Measurements from ENCODE around the gene RUFY1. TPM values are rescaled to one million over a fixed set of nuclear protein-coding genes. Genes with fewer than 3 reads are reported as not detected.
A peak's percentile ranks its signal among the peaks of the same experiment; 100 is the strongest.

The RUFY1 gene
- total and polyA plus RNA-seq, 9 of the 15 experiments (the other 6 are each of a cell fraction or from before 2014, with no cell fraction given) = 5.0 to 41.7 (median 29.6) TPM

DNA sequence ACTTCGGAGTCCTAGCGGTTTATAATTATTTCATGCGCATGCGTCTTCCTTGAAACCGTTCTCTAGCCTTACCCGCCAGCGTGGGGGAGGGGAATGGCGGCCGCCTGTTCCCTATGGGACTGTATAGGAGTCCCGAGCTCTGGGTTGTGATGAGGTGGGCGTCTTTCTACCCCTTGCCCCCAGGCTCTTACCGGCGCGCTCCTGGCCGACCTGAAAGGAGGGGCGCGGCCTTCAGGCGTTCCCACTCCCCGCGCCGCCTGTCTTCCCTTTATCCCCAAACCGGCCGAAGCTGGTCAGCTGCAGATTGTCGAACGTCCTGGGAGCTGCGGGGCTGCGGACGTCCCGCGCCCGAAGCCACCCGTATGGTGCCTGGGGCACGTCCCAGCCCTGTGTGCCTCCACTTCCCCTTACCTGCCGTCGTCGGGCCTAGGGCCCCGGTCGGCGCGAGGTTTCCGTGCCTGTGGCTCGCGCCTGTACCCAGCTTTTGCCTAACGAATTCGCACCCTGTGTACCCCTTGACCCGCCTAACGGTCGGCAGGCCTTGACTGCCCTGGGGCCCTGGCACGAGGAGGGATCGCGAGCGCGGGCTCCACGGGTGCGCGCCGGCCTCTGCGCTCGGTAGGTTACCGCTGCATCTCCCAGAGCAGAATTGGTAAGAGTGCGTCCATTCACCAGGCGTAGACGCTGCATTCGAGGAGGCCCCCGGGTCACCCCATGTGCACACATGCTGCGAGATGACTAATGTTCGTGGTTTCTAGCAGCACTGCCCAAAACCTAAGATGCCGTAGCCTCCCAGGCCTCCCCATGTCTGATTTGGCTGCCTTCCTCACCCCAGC lies 73.8 kb downstream of the RUFY1 start (continued):
- TF ChIP-seq, protein P1, sequence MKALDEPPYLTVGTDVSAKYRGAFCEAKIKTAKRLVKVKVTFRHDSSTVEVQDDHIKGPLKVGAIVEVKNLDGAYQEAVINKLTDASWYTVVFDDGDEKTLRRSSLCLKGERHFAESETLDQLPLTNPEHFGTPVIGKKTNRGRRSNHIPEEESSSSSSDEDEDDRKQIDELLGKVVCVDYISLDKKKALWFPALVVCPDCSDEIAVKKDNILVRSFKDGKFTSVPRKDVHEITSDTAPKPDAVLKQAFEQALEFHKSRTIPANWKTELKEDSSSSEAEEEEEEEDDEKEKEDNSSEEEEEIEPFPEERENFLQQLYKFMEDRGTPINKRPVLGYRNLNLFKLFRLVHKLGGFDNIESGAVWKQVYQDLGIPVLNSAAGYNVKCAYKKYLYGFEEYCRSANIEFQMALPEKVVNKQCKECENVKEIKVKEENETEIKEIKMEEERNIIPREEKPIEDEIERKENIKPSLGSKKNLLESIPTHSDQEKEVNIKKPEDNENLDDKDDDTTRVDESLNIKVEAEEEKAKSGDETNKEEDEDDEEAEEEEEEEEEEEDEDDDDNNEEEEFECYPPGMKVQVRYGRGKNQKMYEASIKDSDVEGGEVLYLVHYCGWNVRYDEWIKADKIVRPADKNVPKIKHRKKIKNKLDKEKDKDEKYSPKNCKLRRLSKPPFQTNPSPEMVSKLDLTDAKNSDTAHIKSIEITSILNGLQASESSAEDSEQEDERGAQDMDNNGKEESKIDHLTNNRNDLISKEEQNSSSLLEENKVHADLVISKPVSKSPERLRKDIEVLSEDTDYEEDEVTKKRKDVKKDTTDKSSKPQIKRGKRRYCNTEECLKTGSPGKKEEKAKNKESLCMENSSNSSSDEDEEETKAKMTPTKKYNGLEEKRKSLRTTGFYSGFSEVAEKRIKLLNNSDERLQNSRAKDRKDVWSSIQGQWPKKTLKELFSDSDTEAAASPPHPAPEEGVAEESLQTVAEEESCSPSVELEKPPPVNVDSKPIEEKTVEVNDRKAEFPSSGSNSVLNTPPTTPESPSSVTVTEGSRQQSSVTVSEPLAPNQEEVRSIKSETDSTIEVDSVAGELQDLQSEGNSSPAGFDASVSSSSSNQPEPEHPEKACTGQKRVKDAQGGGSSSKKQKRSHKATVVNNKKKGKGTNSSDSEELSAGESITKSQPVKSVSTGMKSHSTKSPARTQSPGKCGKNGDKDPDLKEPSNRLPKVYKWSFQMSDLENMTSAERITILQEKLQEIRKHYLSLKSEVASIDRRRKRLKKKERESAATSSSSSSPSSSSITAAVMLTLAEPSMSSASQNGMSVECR (CRISPR knock-in tag; IDR thresholded peaks at IDR 0.05) = peak; percentile 35; the same call in 1 of the 2 replicates
- TF ChIP-seq RBBP5 (IDR thresholded peaks at IDR 0.05; ENCODE audit: borderline replicate concordance, insufficient read depth, low read length, poor library complexity, severe bottlenecking) (peak; percentile 50), NCOA2 (IDR thresholded peaks at IDR 0.05; ENCODE audit: partially characterized antibody in 2 of 2) (no peak), HDGF (IDR thresholded peaks at IDR 0.05) (no peak), SMAD3 (CRISPR knock-in tag; conservative IDR thresholded peaks at IDR 0.05) (no peak), EZH2 (IDR thresholded peaks at IDR 0.05; ENCODE audit: borderline replicate concordance, low read depth, low read length) (no peak), SREBF1 (IDR thresholded peaks at IDR 0.05; ENCODE audit: borderline replicate concordance, low read depth, low read length) (no peak), HNRNPL (IDR thresholded peaks at IDR 0.05; ENCODE audit: low read depth, low read length) (no peak), SRSF1 (IDR thresholded peaks at IDR 0.05; ENCODE audit: low read depth, low read length) (no peak)
- TF ChIP-seq, protein P2, sequence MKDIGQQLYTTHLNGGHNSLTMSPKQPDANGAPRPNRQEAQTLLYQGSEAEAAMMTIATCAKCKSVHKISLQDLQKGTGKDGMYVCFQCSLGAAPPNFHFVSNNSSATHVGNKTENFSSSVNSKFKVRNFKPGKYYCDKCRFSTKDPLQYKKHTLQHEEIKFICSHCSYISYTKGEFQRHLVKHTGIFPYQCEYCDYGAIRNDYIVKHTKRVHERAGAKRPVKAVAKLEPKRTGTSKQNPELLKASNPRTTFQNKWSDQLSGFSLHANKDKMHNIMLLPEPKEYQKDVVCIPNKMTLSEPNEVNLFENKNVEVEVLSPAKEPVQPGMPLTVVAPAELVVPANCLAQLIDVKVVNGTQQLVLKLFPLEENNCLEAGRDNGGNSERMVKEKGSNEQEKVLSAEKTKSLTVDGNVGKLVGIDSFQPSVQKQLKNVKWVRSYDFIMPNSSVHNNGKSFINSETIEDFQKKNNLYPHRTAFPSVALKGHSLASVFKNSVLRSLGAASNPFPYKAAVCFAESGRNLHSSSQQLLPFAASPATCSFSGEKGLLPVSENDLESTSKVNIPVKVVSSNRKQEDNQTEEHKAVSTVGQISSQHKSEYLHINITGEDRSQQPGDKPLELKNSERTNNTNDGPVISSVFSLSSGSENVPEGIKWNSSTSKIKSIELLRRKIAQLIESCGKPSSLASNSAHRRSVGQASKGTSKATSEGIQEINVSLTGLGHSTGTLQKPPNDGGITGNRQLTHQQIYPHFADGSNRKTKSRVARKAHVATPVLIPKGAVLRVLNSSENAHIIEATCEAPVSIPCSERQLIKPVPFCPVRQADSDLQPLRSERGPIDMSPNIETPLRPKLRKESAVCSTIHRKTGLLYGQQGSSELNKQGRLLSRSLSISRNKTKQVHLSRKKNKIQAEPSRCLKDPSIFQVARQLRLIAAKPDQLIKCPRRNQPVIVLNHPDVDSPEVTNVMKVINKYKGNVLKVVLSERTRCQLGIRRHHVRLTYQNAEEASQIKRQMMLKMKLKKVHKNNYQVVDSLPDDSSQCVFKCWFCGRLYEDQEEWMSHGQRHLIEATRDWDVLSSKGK (CRISPR knock-in tag; IDR thresholded peaks at IDR 0.05) = no peak
- TF ChIP-seq, protein P3, sequence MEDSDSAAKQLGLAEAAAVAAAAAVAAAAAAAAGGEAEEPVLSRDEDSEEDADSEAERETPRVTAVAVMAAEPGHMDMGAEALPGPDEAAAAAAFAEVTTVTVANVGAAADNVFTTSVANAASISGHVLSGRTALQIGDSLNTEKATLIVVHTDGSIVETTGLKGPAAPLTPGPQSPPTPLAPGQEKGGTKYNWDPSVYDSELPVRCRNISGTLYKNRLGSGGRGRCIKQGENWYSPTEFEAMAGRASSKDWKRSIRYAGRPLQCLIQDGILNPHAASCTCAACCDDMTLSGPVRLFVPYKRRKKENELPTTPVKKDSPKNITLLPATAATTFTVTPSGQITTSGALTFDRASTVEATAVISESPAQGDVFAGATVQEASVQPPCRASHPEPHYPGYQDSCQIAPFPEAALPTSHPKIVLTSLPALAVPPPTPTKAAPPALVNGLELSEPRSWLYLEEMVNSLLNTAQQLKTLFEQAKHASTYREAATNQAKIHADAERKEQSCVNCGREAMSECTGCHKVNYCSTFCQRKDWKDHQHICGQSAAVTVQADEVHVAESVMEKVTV (CRISPR knock-in tag; IDR thresholded peaks at IDR 0.05) = no peak
- TF ChIP-seq, protein P4, sequence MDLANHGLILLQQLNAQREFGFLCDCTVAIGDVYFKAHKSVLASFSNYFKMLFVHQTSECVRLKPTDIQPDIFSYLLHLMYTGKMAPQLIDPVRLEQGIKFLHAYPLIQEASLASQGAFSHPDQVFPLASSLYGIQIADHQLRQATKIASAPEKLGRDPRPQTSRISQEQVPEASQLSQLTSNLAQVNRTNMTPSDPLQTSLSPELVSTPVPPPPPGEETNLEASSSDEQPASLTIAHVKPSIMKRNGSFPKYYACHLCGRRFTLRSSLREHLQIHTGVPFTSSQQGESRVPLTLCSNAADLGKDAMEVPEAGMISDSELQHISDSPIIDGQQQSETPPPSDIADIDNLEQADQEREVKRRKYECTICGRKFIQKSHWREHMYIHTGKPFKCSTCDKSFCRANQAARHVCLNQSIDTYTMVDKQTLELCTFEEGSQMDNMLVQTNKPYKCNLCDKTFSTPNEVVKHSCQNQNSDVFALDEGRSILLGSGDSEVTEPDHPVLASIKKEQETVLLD (IDR thresholded peaks at IDR 0.05) = no peak; the same call in 1 of the 2 replicates
